ENCODE data around the gene FANK1.
A peak's percentile ranks its signal among the peaks of the same experiment; 100 is the strongest.
"Not testable (repeated sequence)": the region's sequence is repeated elsewhere in the genome, so short reads cannot be mapped to it uniquely, and the experiment has no call there.

The FANK1 gene

GRCh38 chr10:126036515-126036914, 140.2 kb downstream of the FANK1 start:
- no peak for DNase-seq

- no peak for DNase-seq
Observed at GRCh38 chr10:126037946-126038345, 141.6 kb downstream of the FANK1 start.

GRCh38 chr10:126041117-126041516, 144.8 kb downstream of the FANK1 start:
- DNase-seq, result no peak

- DNase-seq, result no peak
Observed at GRCh38 chr10:126041804-126042231, 145.5 kb downstream of the FANK1 start.

DNA sequence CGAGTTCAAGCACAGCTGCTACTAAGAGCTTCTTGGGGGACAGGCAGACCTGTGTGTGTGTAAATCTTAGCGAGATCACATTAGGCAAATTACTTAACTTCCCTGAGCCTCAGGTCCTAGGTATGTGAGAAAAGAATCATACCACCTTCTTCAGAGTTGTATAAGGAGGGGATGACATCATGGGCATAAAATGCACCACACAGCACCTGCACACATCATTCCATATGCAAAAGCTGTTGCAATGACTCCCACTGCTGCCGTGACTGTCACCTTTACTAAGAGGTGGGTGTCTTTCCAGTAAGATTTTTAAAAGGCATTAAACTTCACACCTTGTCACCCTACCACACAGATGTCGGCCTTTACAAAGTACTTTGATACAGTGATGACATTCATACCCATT, 146.0 kb downstream of the FANK1 start:
- DNase-seq, result no peak

GRCh38 chr10:126042906-126043305, 146.5 kb downstream of the FANK1 start:
- no peak for DNase-seq

DNA sequence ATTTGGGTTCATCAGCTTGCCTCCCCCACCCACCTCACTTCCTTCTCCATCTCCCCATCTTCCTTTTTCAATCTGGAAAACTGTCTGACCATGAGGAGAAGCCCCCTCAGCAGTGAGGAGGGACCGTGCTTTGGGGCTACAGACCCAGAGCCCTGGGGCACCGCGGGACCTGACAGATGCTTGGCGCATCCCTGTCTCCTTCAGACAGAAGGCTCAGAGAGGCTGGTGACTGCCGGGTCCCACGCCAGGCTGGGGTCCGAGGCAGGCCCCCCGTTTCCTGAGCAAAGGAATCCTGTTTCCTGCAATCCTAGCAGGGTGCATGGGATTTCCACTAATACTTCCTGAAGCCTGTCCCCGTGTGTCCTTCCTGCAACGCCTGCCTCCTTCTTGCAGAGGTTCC, 147.0 kb downstream of the FANK1 start:
- no peak for DNase-seq

DNA sequence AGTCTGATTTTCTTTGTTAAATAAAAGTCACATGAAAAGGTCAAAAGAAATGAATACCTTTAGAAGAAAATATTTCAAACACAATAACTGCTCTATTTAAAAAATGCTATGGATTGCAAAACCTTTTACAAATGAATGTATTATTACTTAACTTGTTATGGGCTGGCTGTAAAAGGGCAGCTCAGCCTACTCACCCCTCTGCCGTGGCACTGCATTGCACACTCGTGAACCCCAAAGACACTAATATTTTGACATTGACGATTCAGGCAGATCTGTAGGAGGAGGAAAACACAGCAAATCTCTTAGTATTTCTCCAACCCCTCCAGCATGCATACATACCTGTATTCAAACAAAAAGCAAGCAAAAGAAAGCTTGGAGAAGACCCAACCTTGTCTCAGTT, 149.5 kb downstream of the FANK1 start:
- no peak for DNase-seq

DNA sequence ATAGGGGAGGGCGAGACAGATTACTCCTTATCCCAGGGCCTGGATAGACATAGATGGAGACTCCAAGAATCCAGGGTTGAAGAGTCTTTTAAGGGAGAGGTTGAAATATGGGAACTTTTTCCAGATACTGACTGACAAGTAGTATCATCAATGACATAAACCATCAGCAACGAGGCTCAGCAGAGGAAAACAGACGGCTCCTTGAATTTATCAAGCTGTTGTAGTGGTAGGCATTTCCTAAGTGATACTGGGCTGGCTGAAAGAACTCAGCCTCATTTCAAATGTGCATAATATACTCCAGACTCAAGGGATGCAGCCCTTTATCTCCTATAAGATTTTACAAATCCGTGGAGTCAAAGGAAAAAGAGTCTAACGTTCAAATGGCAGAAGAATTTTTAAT, 150.5 kb downstream of the FANK1 start:
- no peak for DNase-seq

GRCh38 chr10:126047749-126048148, 151.4 kb downstream of the FANK1 start:
- not testable (repeated sequence) for DNase-seq

DNA sequence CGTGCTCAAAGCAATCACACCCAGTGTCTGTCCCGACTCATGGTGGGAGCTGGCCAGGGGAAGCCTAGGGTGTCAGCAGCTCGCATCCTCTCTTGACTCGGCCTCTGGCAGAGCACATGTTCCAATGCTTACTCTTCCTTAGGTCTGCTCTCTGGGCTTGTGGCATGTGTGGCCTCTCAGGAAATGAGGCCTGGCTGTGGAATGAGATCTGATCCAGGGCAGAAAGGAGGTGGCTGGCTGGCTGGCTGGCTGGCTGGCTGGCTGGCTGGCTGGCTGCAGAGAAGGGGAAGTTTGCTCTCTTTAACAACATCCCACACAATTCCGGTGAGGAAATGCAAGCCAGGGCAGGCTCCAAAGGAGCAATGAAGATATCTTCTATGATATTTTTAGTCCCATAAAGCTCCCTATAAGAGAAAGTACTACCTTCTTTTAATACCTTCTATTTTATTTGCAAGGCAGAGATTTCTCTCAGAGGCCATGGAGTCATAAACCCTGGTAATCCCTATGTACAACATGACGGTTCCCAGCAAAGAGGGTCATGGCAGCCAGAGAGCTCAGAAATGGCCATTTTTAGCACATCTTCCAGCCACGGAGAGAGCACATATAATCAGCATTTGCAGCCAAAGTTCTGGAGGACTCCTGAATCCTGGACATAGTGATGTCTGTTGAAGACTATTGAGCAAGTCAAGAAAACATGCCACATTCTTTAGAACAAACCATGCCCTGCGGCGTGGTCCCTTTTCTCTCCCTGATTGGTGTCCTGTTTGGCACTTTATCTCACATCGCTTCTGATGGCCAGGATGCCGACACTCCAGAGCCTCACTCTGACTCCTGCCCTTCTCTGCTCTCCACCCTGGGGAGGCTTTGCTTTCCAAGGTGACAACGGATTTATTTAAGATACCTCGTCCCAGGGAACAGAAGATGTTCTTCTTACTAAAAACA, 153.7 kb downstream of the FANK1 start:
- peak; percentile 73 for DNase-seq

DNA sequence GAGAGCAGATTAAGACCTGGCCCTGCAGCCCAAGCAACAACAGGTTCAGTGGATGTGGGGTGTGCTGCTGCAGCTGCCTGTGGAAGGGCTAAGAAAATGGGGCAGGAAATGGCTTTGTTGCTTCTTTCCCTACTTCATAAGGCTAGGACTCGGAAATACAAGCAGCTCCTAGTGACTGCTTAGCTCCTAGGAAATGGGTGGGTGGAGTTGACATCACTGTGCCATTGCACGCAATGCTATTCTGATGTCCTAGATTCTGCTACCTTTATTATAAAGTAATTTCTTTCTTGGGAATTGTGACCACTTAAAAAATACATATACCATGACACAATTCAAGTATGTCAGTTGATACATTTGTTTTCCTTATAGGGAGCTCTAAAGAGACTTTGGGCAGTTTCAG, 155.8 kb downstream of the FANK1 start:
- DNase-seq, result no peak

DNA sequence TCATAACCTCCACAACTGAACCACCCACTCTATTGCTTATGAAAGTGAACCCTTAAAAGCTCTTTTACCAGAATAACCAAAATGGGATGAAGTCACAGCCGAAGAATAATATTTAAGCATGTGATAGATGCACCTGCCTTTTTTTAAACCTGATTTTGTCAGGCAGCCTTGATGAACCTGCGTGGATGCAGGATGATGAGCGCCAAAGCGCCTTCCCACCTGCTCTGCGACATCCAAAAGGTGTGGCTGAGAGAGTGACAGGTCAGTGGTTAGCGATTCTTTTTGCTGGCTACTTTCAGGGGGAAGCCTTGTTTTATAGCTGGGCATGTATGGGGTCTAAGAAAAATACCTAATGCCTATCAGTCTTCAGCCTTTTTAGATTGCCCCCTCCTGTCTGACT, 157.8 kb downstream of the FANK1 start:
- DNase-seq, result no peak

DNA sequence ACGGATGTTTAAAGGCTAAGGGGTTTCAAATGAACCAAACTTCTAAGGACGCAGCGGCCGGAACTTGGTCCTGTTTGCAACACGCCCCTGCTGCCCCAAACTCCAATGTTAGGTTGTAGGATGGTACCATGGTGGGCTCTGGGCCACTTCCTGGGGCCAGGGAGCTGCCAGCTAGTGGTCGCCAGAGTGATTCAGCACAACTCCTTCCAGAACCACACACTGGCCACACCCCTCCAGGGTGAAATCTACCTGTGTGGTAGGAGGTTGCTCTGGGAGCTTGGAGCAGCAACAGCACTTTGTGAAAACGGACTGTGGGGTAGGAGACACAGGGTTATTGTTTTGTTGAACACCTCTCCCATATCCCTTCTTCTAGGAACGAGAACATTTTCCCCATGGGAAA, 161.1 kb downstream of the FANK1 start:
- no peak for DNase-seq

- DNase-seq, result no peak
Observed at GRCh38 chr10:126058104-126058503, 161.7 kb downstream of the FANK1 start.

DNA sequence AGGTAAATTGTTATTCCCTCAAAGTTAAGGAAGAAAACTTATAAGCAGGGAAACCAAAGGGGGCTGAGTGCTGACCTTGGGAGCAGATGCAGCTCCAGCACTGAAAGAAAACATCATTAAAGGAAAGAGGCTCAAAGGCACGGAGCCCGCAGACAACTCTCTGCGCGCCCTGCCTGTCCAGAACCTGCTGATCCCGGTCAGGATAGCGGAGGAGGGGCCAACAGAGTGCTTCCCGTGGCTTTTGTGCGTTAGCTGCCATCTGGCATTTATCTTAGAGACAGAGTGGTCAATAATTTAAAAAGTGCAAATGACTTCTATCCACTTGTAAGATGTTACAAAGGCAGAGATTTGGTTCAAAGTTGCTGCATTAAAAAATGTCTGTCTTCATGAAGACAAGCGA, 162.1 kb downstream of the FANK1 start:
- no peak for DNase-seq

Measured in fibroblast of upper back skin (primary cell).